GM21390 (cell line): ENCODE measurements around the gene SLC13A4.
"Not testable (repeated sequence)": the region's sequence is repeated elsewhere in the genome, so short reads cannot be mapped to it uniquely, and the experiment has no call there.

ENCODE experiments used
- ATAC-seq: cut with Tn5 transposase; IDR thresholded peaks from one replicate; pipeline ENCODE4 v1.9.1; 2021; ENCODE audit not compliant: unreplicated experiment

The SLC13A4 gene

GRCh38 chr7:135728136-135728669, at the start of gene SLC13A4:
Gene SLC13A4, minus strand, starts transcription at chr7:135728186. Its CDS starts 690 bp downstream, at chr7:135727496.
- no peak for ATAC-seq

- not testable (repeated sequence) for ATAC-seq
Measured at GRCh38 chr7:135775915-135776314, 47.9 kb upstream of the SLC13A4 start.

GRCh38 chr7:135775230-135775629, 47.2 kb upstream of the SLC13A4 start:
- ATAC-seq = no peak

GRCh38 chr7:135774284-135774683, 46.3 kb upstream of the SLC13A4 start:
- ATAC-seq = no peak

GRCh38 chr7:135773464-135773863, 45.5 kb upstream of the SLC13A4 start:
- ATAC-seq = no peak

GRCh38 chr7:135772639-135773222, 44.7 kb upstream of the SLC13A4 start:
- no peak for ATAC-seq

GRCh38 chr7:135771961-135772638, 44.1 kb upstream of the SLC13A4 start:
- no peak for ATAC-seq

- no peak for ATAC-seq
Measured at GRCh38 chr7:135771051-135771450, 43.1 kb upstream of the SLC13A4 start.

GRCh38 chr7:135770139-135770710, 42.2 kb upstream of the SLC13A4 start:
- ATAC-seq = no peak

GRCh38 chr7:135769005-135769802, 41.2 kb upstream of the SLC13A4 start:
- no peak for ATAC-seq

GRCh38 chr7:135768467-135768866, 40.5 kb upstream of the SLC13A4 start:
- ATAC-seq = no peak

GRCh38 chr7:135768064-135768463, 40.1 kb upstream of the SLC13A4 start:
- no peak for ATAC-seq

- ATAC-seq = no peak
Measured at GRCh38 chr7:135763261-135763660, 35.3 kb upstream of the SLC13A4 start.

- ATAC-seq = no peak
Measured at GRCh38 chr7:135761751-135762488, 33.9 kb upstream of the SLC13A4 start.

- ATAC-seq = no peak
Measured at GRCh38 chr7:135759532-135759931, 31.5 kb upstream of the SLC13A4 start.

GRCh38 chr7:135758531-135758932, 30.5 kb upstream of the SLC13A4 start:
- no peak for ATAC-seq

- no peak for ATAC-seq
Measured at GRCh38 chr7:135757719-135758411, 29.9 kb upstream of the SLC13A4 start.

- no peak for ATAC-seq
Measured at GRCh38 chr7:135756191-135756590, 28.2 kb upstream of the SLC13A4 start.

- no peak for ATAC-seq
Measured at GRCh38 chr7:135755351-135755753, 27.4 kb upstream of the SLC13A4 start.
